Jurkat, Clone E6-1 (cell line): ENCODE measurements around the gene DPYSL4.

Experiments used
- DNase-seq: peaks from one replicate; pipeline ENCODE4 v3.0.0-alpha.2; 2011; ENCODE audit warnings: low read depth, low spot score
- H3K4me3 ChIP-seq: 2 replicates; pipeline ENCODE4 v1.5.1; 2011; ENCODE audit warnings: mild to moderate bottlenecking, low read length, control low read depth, moderate library complexity

Gene DPYSL4

GRCh38 chr10:132172091-132173066 is 14.4 kb upstream of the DPYSL4 start:
- H3K4me3 ChIP-seq = no peak overlapping the region
- DNase-seq = no peak

DNA sequence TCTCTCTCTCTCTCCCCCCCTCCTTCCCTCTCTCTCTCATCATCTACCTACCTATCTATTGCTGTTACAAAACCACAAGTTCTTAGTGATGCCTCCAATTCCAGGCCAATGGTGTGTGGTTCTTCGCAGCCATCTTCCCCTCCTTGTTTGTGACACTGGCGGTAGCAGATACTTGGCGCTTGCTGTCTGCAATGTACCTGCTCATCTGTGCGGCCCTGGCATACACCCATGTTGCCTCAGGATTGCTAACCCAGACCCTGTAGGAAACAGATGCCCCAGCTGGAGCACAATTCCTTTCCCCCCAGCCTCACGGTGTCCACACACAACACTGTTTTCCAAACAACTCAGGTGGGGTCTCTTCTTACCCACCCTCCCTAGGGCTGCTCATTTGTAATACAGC is 13.6 kb upstream of the DPYSL4 start:
- no peak overlapping the region for H3K4me3 ChIP-seq
- DNase-seq = no peak

DNA sequence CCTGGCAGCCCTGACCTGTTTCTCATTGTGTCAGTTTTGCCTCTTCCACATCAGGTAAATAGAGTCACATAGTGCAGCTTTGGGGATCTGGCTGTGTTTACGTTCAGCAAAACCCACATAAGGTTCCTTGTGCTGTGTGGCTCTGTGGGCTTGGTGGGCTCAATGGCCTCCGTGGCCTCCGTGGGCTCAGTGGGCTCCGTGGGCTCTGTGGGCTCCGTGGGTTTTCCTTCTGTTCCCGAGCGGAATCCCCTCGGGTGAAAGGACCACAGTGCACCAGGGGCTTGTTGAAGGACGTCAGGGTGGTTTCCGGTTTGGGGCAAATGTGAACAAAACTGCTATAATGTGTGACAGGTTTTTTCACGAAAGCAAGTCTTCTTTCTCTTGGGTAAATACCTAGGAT is 12.5 kb upstream of the DPYSL4 start:
- H3K4me3 ChIP-seq = no peak overlapping the region
- DNase-seq = no peak

- no peak overlapping the region for H3K4me3 ChIP-seq
- no peak for DNase-seq
Observed at GRCh38 chr10:132175408-132175807, 11.3 kb upstream of the DPYSL4 start.

DNA sequence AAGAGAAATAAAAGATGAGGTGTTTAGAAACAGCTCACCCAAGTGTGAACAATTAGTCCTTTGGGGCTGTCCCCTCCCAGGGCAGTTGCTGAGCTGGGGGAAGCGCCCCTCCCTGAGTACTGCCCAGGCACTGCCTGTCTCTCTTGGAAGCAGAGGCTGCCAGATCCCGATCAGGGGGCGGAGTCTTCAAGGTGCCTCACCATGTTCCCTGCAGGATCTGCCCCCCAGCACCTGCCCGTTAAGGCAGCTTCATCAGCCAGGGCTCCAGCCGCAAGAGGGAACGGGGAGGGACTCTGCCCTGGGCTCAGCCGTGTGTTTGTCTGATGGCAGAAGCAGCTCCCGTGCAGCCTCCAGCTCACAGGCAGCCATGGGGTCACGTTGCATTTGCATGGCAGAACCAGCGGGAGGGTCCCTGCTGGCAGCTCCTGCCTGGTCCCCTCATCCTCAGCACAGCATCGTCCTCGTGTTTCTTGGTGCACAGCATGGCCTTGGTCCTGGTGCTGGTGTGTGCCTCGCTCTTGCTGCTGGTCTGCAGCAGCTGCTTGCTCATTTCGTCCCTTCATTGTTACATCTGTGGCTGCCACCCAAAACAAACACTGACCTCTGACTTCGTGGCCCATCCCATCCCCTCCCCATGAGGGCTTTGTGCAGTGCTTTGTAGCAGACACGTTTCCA is 10.7 kb upstream of the DPYSL4 start:
- H3K4me3 ChIP-seq = no peak overlapping the region
- DNase-seq = no peak

GRCh38 chr10:132176623-132177500 is 9.9 kb upstream of the DPYSL4 start:
- no peak overlapping the region for H3K4me3 ChIP-seq
- no peak for DNase-seq

GRCh38 chr10:132178046-132178445 is 8.7 kb upstream of the DPYSL4 start:
- DNase-seq = no peak
- H3K4me3 ChIP-seq = no peak overlapping the region

DNA sequence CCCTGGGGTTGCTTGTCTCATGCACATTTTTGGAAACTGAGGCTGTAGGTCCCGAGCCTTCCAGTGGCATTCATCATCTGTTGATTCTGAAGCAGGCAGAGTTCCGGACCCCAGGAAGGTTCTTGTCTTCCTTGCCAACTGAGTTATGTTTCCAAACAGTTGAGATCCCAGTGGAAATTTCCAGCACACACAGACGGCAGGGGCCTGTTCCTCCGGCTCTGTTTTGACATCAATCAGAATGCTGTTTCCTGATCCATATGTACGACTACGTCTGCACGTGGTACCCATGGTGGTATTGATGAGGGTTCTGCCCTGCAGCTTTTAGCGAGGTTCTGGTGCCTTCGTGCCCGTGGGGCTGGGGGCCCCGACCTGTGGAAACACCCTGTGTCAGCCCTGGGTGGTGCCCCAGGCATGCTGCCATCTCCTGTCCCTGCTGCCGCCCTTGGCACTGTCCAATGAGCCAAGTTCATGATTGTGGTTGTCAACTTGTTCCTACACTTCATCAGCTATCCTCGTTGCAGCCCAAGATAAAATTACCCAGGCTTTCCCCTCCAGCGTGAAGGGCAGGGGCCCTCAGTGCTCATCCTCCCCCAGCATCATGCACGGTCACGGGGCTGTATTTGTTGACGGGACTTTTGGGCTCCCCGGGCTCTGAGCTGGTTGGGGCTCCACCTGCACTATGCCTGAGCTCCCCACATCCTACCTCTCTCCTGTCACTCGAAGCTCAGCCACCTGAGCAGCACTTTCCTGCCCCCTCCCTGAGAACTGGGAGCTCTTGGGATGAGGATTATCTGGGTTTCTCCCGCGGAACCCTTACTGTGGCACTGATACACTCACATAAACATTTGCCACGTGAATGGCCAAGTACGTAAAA is 7.8 kb upstream of the DPYSL4 start:
- H3K4me3 ChIP-seq = no peak overlapping the region
- DNase-seq = no peak

- DNase-seq = no peak
- H3K4me3 ChIP-seq = no peak overlapping the region
Observed at GRCh38 chr10:132179551-132180392, 7.0 kb upstream of the DPYSL4 start.

DNA sequence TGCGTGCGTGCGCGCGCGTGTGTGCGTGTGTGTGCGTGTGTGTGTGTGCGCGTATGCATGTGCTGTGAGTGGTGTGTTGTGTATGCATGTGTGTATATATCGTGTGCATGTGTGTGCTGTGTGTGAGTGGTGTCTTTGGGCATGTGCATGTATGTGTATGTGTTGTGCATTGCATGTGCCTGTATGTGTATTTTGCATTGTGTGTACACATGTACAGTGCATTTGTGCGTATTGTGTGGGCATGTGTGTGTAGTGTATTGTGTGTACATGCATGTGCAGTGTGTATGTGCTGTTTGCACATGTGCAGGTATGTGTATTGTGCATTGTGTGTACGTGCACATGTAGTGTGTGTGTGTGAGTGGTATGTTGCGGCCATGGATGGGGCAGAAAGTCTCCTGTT is 6.0 kb upstream of the DPYSL4 start:
- DNase-seq = no peak
- H3K4me3 ChIP-seq = no peak overlapping the region

- no peak overlapping the region for H3K4me3 ChIP-seq
- DNase-seq = no peak
Observed at GRCh38 chr10:132181691-132182425, 4.9 kb upstream of the DPYSL4 start.

- no peak for DNase-seq
- H3K4me3 ChIP-seq = no peak overlapping the region
Observed at GRCh38 chr10:132182591-132182990, 4.2 kb upstream of the DPYSL4 start.

GRCh38 chr10:132183046-132183445 is 3.7 kb upstream of the DPYSL4 start:
- DNase-seq = no peak
- no peak overlapping the region for H3K4me3 ChIP-seq

DNA sequence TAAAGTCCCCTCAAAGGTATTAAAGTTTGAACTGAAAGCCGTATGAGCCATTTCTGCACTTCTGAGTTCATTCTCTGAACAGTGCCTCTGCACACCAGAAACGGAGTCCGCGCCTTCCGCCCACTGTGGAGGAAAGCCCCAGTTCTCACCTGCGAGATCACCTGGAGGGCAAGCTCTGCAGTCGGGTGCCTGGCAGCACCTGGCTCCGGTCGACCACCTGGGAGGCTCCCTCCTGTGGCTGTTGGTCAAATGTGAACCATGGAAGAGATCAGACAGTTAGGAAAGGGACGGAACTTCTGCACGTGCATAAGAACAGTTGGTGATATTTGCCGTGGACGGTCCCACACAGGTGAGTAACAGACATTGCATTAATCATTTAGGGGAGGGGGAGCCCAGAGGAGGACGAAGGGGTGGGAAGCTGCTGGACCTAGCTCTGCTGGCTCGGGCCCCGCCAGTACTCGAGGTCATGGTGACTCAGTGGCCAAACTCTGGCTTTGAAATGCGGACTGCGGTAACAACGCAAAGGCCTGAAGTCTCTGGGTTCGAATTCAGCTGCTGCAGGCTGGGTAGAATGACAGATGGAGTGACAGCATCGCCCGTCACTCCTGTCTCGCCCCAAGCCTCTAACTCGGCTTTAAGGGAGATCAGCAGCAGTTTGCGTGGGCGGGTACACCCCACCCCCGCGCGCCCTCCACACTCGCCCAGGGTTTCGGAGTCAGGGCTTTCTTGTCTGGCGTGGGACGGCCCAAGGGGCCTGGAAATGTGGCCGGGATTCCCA is 1.7 kb upstream of the DPYSL4 start:
- no peak overlapping the region for H3K4me3 ChIP-seq
- DNase-seq = no peak

- no peak for DNase-seq
- H3K4me3 ChIP-seq = no peak overlapping the region
Observed at GRCh38 chr10:132185601-132186487, 904 bp upstream of the DPYSL4 start.
